GM18861 (cell line): ENCODE data around the gene ODAD4.
A peak's percentile ranks its signal among the peaks of the same experiment; 100 is the strongest.

Experiments used
- ATAC-seq: cut with Tn5 transposase; IDR thresholded peaks from one replicate; pipeline ENCODE4 v1.9.1; 2021; ENCODE audit not compliant: unreplicated experiment

ODAD4 gene

GRCh38 chr17:41941168-41941567 is 10.8 kb downstream of the ODAD4 start:
- ATAC-seq = no peak

GRCh38 chr17:41942626-41943373 is 12.4 kb downstream of the ODAD4 start:
- no peak for ATAC-seq

- ATAC-seq = no peak
Observed at GRCh38 chr17:41943492-41943891, 13.1 kb downstream of the ODAD4 start.

- ATAC-seq = no peak
Observed at GRCh38 chr17:41944943-41945342, 14.5 kb downstream of the ODAD4 start.

- no peak for ATAC-seq
Observed at GRCh38 chr17:41948762-41949460, 18.5 kb downstream of the ODAD4 start.

GRCh38 chr17:41956522-41956921 is 26.1 kb downstream of the ODAD4 start:
- no peak for ATAC-seq

GRCh38 chr17:41957031-41957868 is 26.8 kb downstream of the ODAD4 start:
- no peak for ATAC-seq

GRCh38 chr17:41957869-41958439 is 27.5 kb downstream of the ODAD4 start:
- no peak for ATAC-seq

- no peak for ATAC-seq
Observed at GRCh38 chr17:41959030-41959335, 28.6 kb downstream of the ODAD4 start.

- ATAC-seq = no peak
Observed at GRCh38 chr17:41959336-41960095, 29.1 kb downstream of the ODAD4 start.

GRCh38 chr17:41962111-41962510 is 31.7 kb downstream of the ODAD4 start:
- ATAC-seq = no peak

- ATAC-seq = no peak
Observed at GRCh38 chr17:41962768-41963434, 32.5 kb downstream of the ODAD4 start.

GRCh38 chr17:41965694-41966462 is 35.5 kb downstream of the ODAD4 start:
- no peak for ATAC-seq

- peak; percentile 48 for ATAC-seq
Observed at GRCh38 chr17:41966463-41967140, 36.2 kb downstream of the ODAD4 start, which contains the start of gene CNP. Gene CNP (plus strand): TSS chr17:41966795. CDS start chr17:41966885, 90 bp downstream.

- ATAC-seq = peak; percentile 5
Observed at GRCh38 chr17:41967141-41967920, 36.9 kb downstream of the ODAD4 start.

GRCh38 chr17:41967921-41968578 is 37.6 kb downstream of the ODAD4 start:
- no peak for ATAC-seq

- ATAC-seq = no peak
Observed at GRCh38 chr17:41968676-41969075, 38.3 kb downstream of the ODAD4 start.
